IPS-20b (cell line): ENCODE data around the gene NDUFA11.

Source experiments
- H3K27ac ChIP-seq: one replicate; pipeline ENCODE4 v1.5.1; 2013; ENCODE audit warnings: low read length
- H3K27me3 ChIP-seq: 2 replicates; pipeline ENCODE4 v1.6.1; 2013; ENCODE audit warnings: mild to moderate bottlenecking, low read length, inconsistent platforms; ENCODE audit not compliant: insufficient read depth
- H3K36me3 ChIP-seq: 2 replicates; pipeline ENCODE4 v1.6.1; 2013; ENCODE audit warnings: low read depth, mild to moderate bottlenecking, inconsistent platforms, low read length, moderate library complexity; ENCODE audit not compliant: insufficient read depth
- H3K4me1 ChIP-seq: 2 replicates; pipeline ENCODE4 v1.6.1; 2013; ENCODE audit warnings: mild to moderate bottlenecking, control low read depth, inconsistent platforms, low read length, moderate library complexity; ENCODE audit not compliant: insufficient read depth
- H3K4me3 ChIP-seq: 2 replicates; pipeline ENCODE4 v1.5.1; 2013; ENCODE audit warnings: mild to moderate bottlenecking, low read length, inconsistent platforms
- H3K9ac ChIP-seq: 2 replicates; pipeline ENCODE4 v1.6.1; 2013; ENCODE audit warnings: low read depth, mild to moderate bottlenecking, inconsistent platforms, low read length, moderate library complexity
- H3K9me3 ChIP-seq: 2 replicates; pipeline ENCODE4 v1.6.1; 2013; ENCODE audit warnings: mild to moderate bottlenecking, low read depth, low read length, inconsistent platforms; ENCODE audit not compliant: insufficient read depth

NDUFA11 gene

DNA sequence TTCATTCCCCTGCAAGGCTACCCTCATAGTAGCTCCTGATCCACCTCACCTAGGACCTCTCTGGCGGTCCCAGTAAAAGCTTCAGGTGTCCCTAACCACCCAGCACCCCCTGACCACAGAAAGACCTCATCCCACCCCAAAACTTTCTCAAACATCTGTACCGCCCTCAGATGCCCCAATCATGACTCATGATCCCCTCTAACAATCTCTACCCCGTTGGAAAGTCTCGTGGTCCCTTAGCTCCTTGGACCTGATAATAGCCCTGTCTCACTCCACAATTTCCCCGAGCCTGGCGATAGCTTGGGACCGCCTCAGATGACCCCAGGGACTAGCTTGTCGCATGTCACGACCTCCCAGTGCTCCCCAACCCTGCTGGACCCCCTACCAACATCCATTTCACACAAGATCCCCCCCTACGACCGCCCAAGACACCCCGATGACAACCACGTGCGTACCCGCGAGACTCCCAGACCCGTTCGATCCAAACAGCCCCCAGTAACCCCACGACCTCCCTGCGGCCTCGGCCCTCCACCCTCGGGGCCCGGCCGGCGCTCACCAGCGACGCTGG is 450 bp downstream of the NDUFA11 start:
- H3K4me1 ChIP-seq: no peaks in the 10 kb centered on the region
- no peaks in the 10 kb centered on the region for H3K9me3 ChIP-seq
- H3K27ac ChIP-seq: peak overlapping the region; percentile 28
- H3K36me3 ChIP-seq: peaks cover 13% of the 10 kb centered on the region; the same call in 1 of the 2 replicates
- peak overlapping the region; percentile 99 for H3K4me3 ChIP-seq
- peak overlapping the region; percentile 99 for H3K9ac ChIP-seq
- H3K27me3 ChIP-seq: no peaks in the 10 kb centered on the region

DNA sequence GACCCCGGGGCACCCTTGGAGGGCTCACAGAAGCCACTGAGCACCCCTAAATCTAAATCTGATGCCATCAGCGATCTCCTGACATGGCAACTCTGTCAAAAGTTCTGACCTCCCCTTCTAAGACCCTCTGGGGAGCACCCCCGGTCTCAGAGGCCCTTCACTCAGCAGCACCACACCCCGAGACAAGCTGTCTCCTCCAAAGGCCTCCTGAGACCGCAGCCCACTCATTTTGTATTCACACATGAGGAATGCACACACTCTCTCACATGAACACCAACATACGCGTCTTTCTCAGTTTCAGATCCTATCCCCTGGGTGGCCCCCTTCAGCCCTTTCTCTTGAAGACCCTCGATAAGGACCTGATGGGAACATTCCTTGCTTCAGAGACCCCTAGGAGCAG is 2.6 kb downstream of the NDUFA11 start:
- H3K9ac ChIP-seq: no peak overlapping the region
- no peak overlapping the region for H3K27ac ChIP-seq
- H3K9me3 ChIP-seq: no peaks in the 10 kb centered on the region
- no peaks in the 10 kb centered on the region for H3K27me3 ChIP-seq
- peaks cover 14% of the 10 kb centered on the region; the same call in 1 of the 2 replicates for H3K36me3 ChIP-seq
- H3K4me3 ChIP-seq: no peak overlapping the region
- H3K4me1 ChIP-seq: no peaks in the 10 kb centered on the region

DNA sequence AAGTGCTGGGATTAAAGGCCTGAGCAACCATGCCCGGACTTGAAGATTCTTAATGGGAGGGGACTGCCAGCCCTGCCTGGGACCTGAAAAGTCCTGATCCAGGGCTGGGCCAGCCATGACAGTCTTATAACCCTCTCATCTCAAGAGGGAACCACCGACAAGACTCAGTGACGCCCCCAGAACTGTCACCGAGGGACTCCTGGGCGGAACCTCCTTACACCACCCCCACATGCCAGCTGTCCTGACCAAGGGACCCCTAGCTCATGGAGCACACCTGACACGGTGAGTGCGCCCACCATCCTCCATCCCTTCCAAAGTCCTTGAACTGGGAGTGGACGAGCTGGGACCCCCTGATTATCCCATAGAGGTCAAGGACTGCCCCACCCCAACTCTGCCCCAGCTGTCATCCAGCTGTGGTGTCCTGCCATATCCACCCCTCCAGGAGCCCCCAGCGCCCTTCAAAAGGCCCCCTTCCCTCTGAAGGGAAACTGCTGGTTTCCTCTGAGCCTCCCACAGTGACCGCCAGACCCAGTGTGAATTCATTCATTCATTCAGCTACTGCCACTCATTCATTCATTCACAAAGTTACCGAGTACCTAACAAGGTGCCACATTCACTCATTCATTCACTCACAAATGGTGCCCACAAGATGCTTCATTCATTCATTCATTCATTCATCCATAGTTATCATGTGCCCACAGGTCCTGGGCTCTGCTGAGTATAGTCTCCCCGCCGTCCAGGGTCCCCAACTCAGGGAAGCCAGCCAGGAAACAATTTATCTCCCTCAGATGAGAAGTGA is 3.7 kb downstream of the NDUFA11 start:
- Histone ChIP-seq H3K9me3 (no peaks in the 10 kb centered on the region), H3K4me1 (no peaks in the 10 kb centered on the region), H3K36me3 (peaks cover 25% of the 10 kb centered on the region; the same call in 1 of the 2 replicates), H3K27ac (no peak overlapping the region), H3K27me3 (no peaks in the 10 kb centered on the region), H3K4me3 (no peak overlapping the region), H3K9ac (no peak overlapping the region)

DNA sequence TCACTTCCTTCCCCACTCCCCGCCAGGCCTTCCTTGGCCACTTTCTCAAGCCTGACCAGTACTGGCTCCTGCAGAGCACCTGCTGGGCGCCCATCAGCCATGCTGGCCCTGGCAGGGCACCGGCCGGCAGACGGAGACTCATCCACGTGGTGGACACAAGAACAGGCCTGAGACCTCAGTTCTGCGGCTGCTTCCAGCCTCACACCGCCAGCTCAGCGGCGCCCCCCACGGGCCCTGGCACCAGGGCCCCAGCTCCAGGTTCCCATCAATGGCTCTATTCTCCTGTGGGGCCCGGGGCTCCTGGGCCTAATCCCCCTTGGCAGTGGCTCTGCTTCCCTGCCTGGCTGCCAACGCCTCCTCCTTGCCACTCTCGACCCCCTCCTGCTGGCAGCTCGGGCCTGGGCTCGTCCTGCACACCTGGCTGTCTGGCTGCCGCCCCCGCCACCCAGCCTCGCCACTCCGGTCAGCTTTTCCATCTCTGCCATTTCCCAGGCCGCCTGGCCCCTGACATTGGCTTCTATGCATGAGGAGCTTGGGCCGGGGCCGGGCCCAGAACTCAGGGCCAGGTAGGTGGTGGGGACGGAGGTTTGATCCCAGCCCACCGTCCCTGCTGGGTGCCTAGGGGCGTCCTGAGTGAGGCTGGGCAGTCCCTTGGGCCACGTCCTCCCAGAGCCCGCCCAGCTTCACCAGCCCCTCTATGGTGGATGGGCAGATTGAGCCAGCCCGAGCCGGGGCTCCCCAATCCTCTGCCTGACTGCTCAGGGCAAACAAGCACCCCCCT is 6.2 kb downstream of the NDUFA11 start:
- H3K9ac ChIP-seq: no peak overlapping the region
- H3K36me3 ChIP-seq: peaks cover 28% of the 10 kb centered on the region; the same call in 1 of the 2 replicates
- H3K4me1 ChIP-seq: no peaks in the 10 kb centered on the region; the same call in 1 of the 2 replicates
- no peak overlapping the region for H3K4me3 ChIP-seq
- no peaks in the 10 kb centered on the region for H3K9me3 ChIP-seq
- H3K27ac ChIP-seq: no peak overlapping the region
- no peaks in the 10 kb centered on the region for H3K27me3 ChIP-seq

DNA sequence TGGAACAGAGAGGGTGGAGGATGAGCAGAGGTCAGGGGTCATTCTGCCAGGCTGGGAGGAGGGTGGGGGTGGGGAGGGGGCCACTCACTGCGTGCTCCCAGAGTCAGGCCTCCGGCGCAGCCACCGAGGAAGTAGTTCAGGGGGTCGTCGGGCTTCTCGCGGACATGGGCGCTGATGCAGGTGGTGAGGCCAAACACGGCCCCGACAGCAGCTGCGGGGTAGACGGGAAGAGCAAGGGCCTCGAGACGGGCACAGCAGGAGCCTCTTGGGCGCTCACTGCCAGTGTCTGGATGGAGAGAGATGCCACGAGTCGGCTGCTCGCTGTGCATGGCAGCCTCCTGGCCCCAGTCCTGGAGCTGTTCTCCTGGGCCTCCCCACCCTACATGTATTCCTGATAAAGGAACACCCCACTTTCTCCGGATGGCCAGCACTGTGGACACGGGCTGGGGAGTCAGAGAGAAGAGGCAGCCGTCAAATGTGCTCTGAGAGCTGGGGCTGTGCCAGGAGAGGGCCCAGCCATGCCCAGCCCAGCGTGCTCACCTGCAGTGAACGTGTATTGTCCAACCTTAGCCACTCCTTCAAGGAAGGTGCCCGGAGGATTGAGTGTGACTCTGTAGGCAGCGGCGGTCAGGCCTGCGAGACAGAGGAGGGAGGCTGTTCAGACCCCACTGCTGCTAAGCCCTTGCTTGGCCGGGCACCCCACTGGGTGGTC is 7.1 kb downstream of the NDUFA11 start:
- Histone ChIP-seq H3K4me3 (no peak overlapping the region), H3K4me1 (no peaks in the 10 kb centered on the region; the same call in 1 of the 2 replicates), H3K9ac (no peak overlapping the region), H3K36me3 (peaks cover 28% of the 10 kb centered on the region; the same call in 1 of the 2 replicates), H3K9me3 (no peaks in the 10 kb centered on the region), H3K27ac (no peak overlapping the region), H3K27me3 (no peaks in the 10 kb centered on the region)

DNA sequence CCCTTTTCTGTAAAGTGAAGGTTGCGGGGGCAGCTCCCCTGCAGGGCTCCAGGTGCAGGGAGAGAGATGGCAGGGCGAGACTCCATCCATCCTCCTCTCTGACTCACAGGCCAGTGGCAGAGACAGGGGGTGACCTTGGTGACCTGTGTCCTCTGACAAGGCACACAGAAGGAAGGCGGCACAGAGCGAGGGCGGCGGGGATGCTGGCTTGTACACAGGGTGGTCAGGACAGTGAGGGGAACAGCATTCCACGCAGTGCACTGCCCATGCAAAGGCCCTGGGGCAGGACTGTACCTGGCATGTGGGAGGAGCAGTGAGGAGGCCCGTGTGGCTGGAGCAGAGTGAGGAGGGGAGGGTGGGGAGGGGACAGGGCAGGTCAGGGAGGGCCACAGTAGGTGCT is 7.7 kb downstream of the NDUFA11 start:
- H3K36me3 ChIP-seq: peaks cover 22% of the 10 kb centered on the region; the same call in 1 of the 2 replicates
- H3K4me1 ChIP-seq: no peaks in the 10 kb centered on the region; the same call in 1 of the 2 replicates
- no peak overlapping the region for H3K27ac ChIP-seq
- no peaks in the 10 kb centered on the region for H3K27me3 ChIP-seq
- H3K4me3 ChIP-seq: no peak overlapping the region
- no peaks in the 10 kb centered on the region for H3K9me3 ChIP-seq
- no peak overlapping the region for H3K9ac ChIP-seq

DNA sequence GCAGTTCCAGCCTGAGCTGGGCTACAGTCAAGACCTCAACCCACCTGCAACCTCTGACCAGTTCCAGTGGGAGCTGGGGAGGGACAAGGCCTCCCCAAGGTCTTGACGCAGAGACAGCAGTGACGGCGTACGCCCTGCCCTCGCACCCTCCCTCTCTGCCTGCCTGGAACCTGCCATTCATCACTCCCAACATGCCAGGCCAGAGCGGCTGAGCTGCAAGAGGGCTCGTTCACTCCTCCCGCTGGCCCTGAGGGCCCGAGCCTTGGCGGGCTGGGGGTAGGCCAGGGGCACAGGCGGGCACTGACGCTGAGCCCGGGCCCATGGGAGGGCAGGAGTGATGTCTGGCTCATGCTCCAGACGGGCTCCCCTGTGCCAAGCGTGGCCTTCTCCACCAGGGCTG is 8.2 kb downstream of the NDUFA11 start:
- no peaks in the 10 kb centered on the region for H3K27me3 ChIP-seq
- no peaks in the 10 kb centered on the region for H3K9me3 ChIP-seq
- H3K4me3 ChIP-seq: no peak overlapping the region
- peaks cover 20% of the 10 kb centered on the region; the same call in 1 of the 2 replicates for H3K36me3 ChIP-seq
- no peak overlapping the region for H3K27ac ChIP-seq
- no peaks in the 10 kb centered on the region; the same call in 1 of the 2 replicates for H3K4me1 ChIP-seq
- H3K9ac ChIP-seq: no peak overlapping the region

DNA sequence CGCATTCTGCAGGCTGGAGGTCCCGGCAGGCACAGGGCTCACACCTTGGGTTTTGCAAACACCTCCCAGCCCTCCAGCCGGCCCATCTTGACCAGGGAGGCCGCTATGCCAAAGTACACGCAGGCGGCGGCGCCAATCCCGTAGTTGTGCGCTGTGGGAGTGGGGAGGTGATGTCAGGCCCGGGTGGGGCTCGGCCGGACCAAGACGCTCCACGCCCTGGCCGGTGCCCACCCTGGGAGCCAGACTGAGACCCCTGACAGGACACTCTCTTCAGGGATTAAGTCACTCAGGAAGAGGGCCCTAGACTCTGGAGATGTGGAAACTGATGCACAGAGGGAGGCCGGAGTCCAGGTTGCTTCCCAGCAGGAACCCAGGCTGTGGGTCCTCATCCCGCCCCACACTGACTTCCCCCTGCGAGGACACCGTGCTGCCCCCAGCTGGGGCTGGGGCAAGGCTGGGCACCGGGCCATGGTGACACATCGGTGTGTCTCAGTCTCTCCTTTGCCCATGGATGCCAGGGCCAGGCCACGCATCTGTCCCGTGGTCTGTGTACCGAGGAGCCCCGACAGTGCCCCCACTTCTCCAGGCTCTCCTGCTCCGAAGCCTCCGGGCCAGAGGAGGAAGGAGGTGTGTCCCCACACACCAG is 8.8 kb downstream of the NDUFA11 start:
- Histone ChIP-seq H3K9ac (no peak overlapping the region), H3K4me3 (no peak overlapping the region), H3K9me3 (no peaks in the 10 kb centered on the region), H3K27me3 (peaks cover under 1% of the 10 kb centered on the region; the same call in 1 of the 2 replicates), H3K4me1 (no peaks in the 10 kb centered on the region; the same call in 1 of the 2 replicates), H3K36me3 (peaks cover 16% of the 10 kb centered on the region; the same call in 1 of the 2 replicates), H3K27ac (no peak overlapping the region)

DNA sequence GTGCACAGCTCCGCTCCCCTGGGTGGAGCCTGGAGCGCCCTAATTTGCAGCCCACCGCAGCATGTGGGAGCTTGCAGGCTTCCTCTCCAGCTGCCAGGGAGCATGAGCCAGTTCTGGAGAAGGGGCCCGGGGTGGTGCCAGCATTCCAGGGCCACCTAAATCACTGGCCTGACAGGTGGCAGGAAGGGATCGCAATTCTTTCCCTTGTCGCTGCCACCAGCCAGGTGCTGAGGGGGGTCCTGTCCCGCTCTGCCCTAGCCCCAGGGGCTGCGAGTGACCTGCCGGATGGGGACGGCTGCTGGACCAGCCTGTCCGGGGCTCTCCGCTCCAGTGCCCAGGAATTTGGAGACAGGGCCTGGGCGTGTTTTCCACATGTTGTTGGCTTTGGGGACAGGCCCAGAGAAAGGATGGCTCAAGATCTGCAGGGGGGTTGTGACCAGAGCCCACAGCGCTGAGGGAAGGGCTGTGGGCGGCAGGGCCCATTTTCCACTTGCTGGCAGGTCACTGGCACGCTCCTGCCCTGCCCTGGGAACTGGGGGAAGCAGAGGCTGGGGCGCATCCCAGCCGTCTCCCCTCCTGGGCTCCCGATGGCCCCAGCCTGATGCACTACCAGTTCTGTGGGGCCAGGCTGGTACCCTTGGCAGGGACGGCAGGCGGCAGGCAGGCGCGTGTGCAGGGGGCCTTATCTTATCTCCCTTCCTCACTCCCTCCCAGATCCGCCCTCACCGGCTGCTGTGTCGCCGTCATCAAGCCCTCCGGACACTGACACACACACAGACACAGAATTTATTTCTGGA is 9.5 kb downstream of the NDUFA11 start:
- Histone ChIP-seq H3K4me1 (no peaks in the 10 kb centered on the region; the same call in 1 of the 2 replicates), H3K36me3 (peaks cover 16% of the 10 kb centered on the region; the same call in 1 of the 2 replicates), H3K9me3 (no peaks in the 10 kb centered on the region), H3K27ac (no peak overlapping the region), H3K27me3 (peaks cover 6% of the 10 kb centered on the region; the same call in 1 of the 2 replicates), H3K4me3 (no peak overlapping the region), H3K9ac (no peak overlapping the region)

DNA sequence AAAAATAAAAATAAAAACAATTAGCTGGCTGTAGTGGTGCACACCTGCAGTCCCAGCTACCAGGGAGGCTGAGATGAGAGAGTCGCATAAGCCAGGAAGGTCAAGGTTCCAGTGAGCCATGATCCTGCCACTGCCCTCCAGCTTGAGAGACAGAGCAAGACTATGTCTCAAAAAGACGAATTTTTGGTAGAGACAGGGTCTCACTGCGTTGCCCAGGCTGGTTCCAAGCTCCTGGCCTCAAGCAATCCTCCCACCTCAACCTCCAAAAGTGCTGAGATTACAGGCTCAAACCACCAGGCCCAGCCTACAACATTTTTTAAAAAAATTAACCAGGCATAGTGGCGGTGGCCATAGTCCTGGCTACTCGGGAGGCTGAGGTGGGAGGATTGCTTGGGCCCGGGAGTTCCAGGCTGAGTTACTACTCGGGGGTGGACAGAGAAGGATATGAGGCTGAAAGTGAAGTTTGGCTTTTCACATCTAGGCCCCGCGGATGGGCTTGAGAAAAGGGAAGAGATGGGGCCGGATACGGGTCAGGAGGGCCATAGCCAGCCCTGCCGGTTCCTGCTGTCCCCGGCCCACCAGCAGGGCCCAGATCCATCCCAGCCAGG is 10.2 kb downstream of the NDUFA11 start:
- Histone ChIP-seq H3K27ac (no peak overlapping the region), H3K9me3 (no peaks in the 10 kb centered on the region), H3K4me1 (no peaks in the 10 kb centered on the region; the same call in 1 of the 2 replicates), H3K9ac (no peak overlapping the region), H3K27me3 (peaks cover 6% of the 10 kb centered on the region; the same call in 1 of the 2 replicates), H3K36me3 (peaks cover 16% of the 10 kb centered on the region; the same call in 1 of the 2 replicates), H3K4me3 (no peak overlapping the region)
